ENCODE measurements around the gene CCDC85A.

Gene CCDC85A

DNA sequence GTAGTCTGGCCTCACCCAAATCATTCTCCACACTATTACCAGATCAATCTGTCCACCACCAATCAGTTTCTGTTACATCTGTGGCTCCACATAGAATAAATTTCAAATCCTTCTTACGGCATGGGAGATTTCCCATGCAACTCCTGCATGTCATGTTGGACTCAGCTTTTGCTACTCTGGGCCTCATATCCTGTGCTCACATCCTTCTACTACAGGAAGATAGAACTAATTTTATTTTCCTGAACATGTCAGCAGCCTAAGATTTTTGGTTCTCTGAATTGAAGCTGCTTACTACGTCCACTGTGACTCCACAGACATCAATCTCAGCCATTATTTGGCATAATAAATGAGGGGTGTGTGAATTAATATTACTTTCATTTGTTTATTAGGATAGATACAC, 181.1 kb downstream of the CCDC85A start:
- DNase-seq (ENCODE audit: low spot score), result no peak

DNA sequence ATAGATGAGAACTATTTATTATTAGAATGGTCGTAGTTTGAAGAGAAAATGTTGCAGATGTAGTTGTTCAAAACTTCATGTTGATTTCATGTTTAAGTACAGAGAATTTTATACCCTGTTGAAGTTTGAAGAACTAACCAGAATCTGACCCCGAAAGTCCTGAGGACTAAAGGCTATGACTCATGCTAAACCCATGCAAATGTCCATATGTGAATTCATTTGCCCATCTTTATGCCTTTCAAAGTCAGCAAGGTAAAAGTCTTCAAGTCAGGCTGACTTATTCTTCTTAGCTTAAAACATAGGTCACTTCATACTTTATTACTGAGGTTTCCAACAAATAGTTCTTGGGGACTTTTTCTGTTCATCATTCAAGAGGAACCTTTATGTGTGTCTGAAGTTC, 185.5 kb downstream of the CCDC85A start:
- no peak for DNase-seq (ENCODE audit: low spot score)

DNA sequence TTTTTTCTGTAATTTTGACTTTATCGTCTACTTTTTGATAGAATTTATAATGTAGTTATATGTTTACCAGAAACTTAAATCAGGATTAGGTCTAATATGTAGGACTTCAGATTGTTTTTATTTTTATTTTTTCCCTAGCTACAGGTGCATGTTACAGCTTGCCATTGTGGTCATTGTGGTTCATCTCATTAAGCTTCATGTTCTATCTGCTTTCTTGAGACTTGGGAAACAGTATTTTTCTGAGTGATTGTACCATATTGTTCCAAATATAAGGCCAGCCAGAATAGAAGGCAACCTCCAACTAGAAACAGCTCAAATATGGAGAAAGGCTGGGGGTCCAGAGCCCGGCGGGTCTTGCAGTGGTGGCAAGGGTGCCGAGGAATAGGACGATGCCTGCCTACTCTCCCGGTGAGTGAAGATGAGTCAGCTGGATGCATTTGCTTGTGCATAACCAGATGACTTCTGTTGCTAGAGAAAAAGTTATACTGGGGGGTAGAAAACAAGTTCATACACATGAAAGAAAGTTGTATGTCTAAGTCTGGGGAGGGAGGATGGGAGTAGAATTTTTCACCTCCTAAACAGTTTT, 188.4 kb downstream of the CCDC85A start:
- DNase-seq (ENCODE audit: low spot score), result no peak

DNA sequence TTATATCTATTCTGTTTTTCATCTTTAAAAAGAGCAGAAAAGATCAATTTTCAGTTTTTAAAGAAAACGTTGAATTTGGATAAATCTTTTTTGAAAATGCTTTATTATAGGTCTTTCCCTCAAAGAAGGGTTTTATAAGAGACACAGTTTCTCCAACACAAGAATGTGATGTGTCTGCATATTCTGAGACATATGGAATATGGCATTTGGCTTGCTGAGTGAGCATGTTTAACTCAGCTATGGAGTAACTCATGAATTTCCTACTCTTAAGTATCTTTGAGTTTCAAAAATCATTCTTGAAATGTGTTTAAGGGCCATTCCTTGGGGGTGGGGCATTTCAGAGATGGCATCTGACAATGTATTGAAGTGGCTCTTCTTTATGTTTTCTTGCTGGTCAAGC, 191.5 kb downstream of the CCDC85A start:
- no peak for DNase-seq (ENCODE audit: low spot score)

DNA sequence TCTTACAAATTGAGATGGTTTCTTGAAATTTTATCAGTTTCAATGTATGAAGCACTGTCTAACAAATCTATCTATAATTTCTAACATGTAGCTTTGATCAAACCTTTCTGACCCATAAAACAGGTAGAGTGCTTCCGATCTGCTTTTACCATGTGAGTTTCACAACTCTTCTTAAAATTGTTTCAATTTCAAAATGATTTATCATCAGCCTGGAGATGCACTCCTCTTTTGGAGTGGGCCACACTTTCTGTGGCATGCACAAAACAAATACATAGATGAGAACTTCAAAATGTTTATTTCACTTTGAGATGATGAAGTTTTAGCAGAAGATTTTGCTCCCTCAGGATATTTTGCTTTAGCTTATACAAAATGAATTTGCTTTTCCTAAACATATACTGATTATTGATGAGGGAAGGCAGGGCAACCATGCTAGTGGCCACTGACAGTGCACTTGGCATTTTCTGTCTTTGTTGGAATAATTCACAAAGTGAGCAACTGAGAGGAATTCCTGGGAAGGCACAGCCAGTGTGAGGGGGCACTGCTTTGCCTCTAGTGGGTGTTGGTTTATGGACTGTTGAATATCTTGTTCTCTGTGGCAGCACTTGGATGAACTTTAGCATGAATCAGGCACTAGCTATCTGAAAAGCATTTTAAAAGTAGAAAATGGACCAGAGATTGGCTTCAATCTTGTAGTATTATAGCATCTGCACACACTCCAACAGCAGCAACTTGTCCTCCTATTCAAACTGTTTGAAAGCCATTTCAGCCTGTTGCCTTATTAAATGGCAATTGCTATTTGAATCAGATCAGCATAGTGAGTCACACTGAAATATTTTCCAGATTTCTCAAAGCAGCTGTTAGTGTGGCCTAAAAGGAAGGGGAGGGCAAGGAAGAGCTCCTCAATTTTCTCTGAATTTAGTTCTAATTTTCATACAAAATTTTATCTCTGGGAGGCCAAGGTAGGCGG, 193.2 kb downstream of the CCDC85A start:
- no peak for DNase-seq (ENCODE audit: low spot score)

DNA sequence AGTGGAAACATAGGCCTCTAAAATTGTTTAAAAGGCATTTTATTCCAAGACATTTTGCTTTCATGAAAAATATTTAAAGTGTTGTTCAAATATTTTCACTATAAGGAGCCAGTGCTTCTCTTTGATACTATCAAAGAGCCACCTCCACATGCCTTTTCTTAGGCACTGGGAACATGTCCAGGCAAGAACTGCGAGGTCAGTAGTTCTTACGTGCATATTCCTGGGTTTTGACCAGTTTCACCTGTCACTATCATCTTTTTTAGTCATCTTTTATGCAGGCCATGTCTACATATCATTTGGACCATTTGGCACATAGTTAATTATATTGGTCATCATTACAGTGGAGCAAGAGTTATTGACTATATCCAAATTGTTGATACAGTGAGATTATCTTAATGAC, 195.3 kb downstream of the CCDC85A start:
- no peak for DNase-seq (ENCODE audit: low spot score)

DNA sequence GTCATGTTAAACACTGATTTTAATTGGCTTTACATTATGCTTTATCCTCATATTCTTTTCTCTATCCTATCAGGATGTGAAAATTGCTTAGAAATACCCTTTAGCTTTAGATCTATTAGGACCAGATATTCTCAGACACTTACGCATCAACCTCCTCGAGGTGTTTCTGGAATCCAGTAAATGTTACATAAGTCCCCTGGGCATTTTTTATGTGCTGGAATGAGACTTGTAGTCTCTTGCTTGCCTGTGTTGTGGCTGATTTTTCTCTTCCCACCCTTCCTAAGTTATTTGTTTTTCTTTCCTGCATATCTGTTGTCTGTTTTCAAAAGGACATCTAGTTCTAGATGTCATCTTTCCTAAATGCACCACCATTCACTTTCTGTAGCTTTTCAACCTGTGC, 197.1 kb downstream of the CCDC85A start:
- no peak for DNase-seq (ENCODE audit: low spot score)

DNA sequence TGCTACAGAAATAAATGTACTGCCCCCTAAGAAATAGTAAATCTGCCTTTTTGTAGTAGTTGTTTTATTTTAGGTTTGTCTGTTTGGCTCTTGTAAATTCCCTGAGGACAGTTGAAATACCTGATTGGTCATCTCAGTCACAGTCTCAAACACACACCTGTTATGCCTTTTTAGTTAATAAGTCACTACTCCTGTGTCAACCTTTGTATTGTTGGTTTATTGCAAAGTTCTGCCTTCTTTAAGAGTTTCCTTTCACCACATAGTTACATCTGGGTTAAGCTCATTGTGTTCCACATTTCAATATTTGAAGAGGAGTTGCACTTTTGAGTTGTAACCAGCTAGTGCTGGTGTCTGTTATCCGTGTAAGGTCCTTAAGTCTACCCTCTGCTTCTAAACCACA, 198.7 kb downstream of the CCDC85A start:
- no peak for DNase-seq (ENCODE audit: low spot score)

DNA sequence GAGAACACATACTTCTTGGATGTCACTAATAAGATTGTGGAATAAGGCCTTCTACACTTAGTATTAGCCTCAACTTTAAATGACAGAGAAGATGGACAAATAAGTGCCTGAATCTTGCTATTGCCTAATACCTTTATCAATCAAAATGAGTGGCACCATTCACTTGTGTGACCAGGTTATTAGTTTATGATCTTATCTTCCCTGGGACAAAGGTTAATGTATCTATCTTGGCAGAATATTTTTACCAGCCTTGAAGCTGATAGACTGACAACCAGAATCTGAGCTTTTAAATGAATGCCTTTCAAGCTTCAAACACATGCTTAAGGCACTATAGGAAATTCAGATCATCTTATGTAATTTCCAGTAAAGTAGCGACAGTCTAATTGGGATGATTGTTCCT, 202.9 kb downstream of the CCDC85A start:
- no peak for DNase-seq (ENCODE audit: low spot score)

DNA sequence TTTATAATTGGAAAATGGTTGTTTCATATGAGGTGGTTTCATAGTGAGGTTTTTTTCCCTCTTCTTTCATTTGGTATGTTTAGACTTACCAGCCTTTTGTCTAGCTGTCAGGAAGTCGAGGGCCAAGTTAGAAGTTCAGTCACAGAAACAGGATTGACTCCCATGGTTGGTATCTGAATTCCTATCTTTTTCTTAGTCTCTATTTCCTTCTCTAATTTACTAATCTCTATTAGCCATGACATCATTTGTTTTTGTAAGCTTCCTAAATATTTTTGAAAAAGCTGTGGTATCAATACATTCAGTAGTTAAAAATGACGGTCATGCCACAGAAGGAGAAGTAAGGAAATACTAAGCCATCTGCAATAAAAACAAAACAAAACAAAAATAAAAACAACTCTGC, 206.9 kb downstream of the CCDC85A start:
- DNase-seq (ENCODE audit: low spot score), result no peak

DNA sequence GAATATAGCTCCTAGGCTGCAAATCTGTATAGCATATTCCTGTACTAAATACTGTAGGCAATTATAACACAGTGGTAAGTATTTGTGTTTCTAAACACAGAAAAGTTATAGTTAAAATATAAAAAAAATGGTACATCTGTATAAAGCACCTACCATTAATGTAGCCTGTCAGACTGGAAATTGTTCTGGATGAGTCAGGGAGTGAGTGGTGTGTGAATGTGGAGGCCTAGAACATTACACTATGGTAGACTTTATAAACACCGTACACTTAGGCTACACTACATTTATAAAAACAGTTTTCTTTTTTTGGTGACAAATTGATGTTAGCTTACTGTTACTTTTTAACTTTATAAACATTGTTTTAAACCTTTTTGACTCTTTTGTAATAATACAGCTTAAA, 226.3 kb downstream of the CCDC85A start:
- DNase-seq (ENCODE audit: low spot score), result no peak

DNA sequence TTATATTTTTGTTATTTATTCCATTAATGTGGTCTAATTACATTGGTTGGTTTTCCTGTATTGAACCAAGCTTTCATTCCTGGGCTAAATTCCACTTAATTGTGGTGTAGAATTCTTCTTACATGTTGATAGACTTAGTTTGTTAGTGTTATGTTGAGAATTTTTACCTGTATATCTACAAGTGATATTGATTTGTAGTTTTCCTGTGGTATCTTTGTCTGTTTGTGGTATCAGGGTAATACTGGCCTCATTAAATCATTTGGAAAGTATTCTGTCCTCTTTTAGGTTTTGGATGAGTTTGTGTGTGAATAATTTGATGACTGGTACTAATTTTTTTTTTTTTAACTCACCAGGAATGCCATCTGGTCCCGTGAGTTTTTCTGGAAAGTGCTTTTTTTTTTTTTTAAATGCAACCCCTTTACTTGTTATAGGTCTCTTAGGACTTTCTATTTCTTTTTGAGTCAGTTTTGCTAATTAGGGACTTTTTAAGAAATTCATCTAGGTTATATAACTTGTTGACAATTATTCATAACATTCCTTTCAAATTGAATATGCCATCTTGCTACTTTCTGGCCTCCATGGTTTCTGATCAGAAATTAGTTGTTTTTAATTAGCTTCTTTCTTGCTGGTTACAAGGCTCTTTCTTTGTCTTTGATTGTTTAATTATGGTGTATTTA, 232.8 kb downstream of the CCDC85A start:
- DNase-seq (ENCODE audit: low spot score), result no peak
